Ectodermal cell (in vitro differentiated cells): ENCODE data around the gene XIRP1.

ENCODE experiments used
- H3K27ac ChIP-seq: 2 replicates; pipeline ENCODE4 v1.7.0; 2013; ENCODE audit warnings: mild to moderate bottlenecking, low read depth, low read length; ENCODE audit not compliant: insufficient read depth, poor library complexity, severe bottlenecking
- H3K27me3 ChIP-seq: 2 replicates; pipeline ENCODE4 v1.7.0; 2013; ENCODE audit warnings: mild to moderate bottlenecking, low read length; ENCODE audit not compliant: insufficient read depth, control insufficient read depth, poor library complexity, severe bottlenecking
- H3K36me3 ChIP-seq: one replicate; pipeline ENCODE4 v1.7.0; 2013; ENCODE audit warnings: low read length; ENCODE audit not compliant: control insufficient read depth, insufficient read depth
- H3K4me1 ChIP-seq: one replicate; pipeline ENCODE4 v1.7.0; 2013; ENCODE audit warnings: low read length; ENCODE audit not compliant: control insufficient read depth, insufficient read depth
- H3K4me3 ChIP-seq: 2 replicates; pipeline ENCODE4 v1.7.0; 2013; ENCODE audit warnings: low read depth, low read length, control low read depth; ENCODE audit not compliant: insufficient read depth
- H3K9me3 ChIP-seq: 2 replicates; pipeline ENCODE4 v1.7.0; 2013; ENCODE audit warnings: mild to moderate bottlenecking, low read length, moderate library complexity; ENCODE audit not compliant: control insufficient read depth
- WGBS, 2 experiments: methylation state at CpG; one replicate each; pipeline ENCODE4 v1.1.7; 2013; ENCODE audit warnings: missing lambda C conversion rate in 2 of 2; 5-methylcytosine and 5-hydroxymethylcytosine counted together

Gene XIRP1

GRCh38 chr3:39143051-39143885 is 49.1 kb downstream of the XIRP1 start:
- no peaks in the 10 kb centered on the region for H3K36me3 ChIP-seq

GRCh38 chr3:39142067-39142466 is 50.3 kb downstream of the XIRP1 start:
- Histone ChIP-seq H3K27ac (no peak overlapping the region), H3K27me3 (no peaks in the 10 kb centered on the region), H3K4me1 (peaks cover 10% of the 10 kb centered on the region), H3K9me3 (no peaks in the 10 kb centered on the region), H3K4me3 (no peak overlapping the region), H3K36me3 (no peaks in the 10 kb centered on the region)
- 94 to 98% methylated on average over 5 of the region's 5 CpGs for WGBS, 2 experiments

More at GRCh38 chr3:39143051-39143885, 49.1 kb downstream of the XIRP1 start:
- Histone ChIP-seq H3K27ac (no peak overlapping the region), H3K4me3 (no peak overlapping the region), H3K4me1 (peaks cover 22% of the 10 kb centered on the region), H3K27me3 (no peaks in the 10 kb centered on the region), H3K9me3 (no peaks in the 10 kb centered on the region)
- 83 to 86% methylated on average over 14 of the region's 14 CpGs for WGBS, 2 experiments

DNA sequence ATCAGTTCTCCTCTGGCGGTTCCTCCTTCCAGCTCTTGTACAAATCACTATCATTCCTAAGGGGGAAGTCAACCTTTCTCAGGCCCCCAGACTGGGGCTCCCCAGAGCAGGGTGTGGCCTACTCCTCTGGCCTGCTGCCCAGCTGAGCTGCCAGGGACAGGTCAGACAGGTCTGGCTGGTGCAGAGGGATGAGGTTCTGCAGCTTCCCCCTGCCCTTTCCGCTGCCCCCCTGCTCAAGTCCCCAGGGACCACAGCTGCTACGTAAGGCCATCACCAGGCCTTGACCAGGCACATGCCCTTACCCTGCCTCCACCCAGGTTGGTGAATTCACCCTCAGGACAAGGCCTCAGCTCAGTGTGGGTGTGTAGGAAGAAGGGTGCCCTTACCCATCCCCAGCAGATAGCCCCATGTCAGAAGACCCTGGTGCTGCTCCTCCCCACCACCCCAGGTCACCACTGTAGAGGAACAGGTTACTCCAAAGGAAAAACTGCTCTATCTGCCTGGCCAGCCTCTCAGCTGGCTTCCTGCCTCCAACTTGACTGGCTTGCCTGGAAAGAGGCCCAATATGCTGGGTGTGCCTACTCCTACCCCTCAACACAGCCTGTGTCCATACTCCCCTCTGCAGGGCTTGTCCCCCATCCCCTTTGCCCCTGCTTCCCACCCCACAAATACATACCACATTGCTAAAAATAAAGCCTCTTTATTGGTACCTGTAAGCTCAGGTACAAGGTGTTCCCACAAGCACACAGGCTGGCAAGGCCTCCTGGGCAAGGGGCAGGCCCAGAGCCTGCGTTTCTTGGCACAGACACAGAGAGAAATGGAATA is 51.0 kb downstream of the XIRP1 start:
- no peak overlapping the region for H3K4me3 ChIP-seq
- no peaks in the 10 kb centered on the region for H3K36me3 ChIP-seq
- H3K9me3 ChIP-seq: no peaks in the 10 kb centered on the region
- H3K27me3 ChIP-seq: no peaks in the 10 kb centered on the region
- WGBS, 2 experiments: 91 to 92% methylated on average over 4 of the region's 4 CpGs
- peaks cover 4% of the 10 kb centered on the region for H3K4me1 ChIP-seq
- no peak overlapping the region for H3K27ac ChIP-seq

- WGBS, 2 experiments: 96 to 99% methylated on average over 2 of the region's 2 CpGs
- Histone ChIP-seq H3K27me3 (no peaks in the 10 kb centered on the region), H3K27ac (no peak overlapping the region), H3K4me3 (no peak overlapping the region), H3K9me3 (no peaks in the 10 kb centered on the region), H3K4me1 (no peaks in the 10 kb centered on the region), H3K36me3 (no peaks in the 10 kb centered on the region)
These were observed 51.9 kb downstream of the XIRP1 start for GRCh38 chr3:39140341-39140971.

GRCh38 chr3:39139442-39139841 is 53.0 kb downstream of the XIRP1 start:
- 88 to 94% methylated on average over 2 of the region's 2 CpGs for WGBS, 2 experiments
- no peaks in the 10 kb centered on the region for H3K9me3 ChIP-seq
- no peaks in the 10 kb centered on the region for H3K4me1 ChIP-seq
- no peaks in the 10 kb centered on the region for H3K36me3 ChIP-seq
- H3K27me3 ChIP-seq: no peaks in the 10 kb centered on the region
- H3K27ac ChIP-seq: no peak overlapping the region
- no peak overlapping the region for H3K4me3 ChIP-seq

DNA sequence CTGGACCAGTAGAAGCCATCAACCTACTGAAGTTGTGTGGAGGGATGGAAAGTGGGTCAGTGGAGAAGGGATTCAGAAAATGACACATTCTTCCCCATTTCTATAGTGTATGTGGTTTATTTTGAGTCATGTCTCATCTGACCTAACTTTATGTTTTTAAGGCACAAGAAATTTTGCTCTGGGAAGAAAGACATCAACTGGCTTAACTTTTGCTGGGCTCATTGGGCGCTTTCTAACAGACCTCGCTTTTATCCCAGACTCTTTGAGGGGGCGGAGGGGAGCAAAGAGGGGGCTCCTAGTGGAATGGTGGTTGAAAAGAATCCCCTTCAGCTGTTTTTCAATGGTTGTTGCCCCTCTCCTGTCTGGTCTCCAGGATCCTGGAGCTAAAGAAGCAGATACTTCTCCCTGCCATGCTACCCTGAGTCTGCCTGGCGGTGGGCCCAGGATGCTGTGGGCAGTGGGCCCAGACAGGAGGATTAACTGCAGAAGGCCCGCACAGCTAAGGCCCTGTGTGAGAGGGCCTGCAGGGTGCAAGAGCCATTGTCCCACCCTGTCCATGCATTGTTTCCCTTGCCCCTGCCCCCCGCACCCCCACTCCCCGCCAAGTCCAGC is 53.5 kb downstream of the XIRP1 start:
- 86 to 89% methylated on average over 5 to 7 of the region's 7 CpGs for WGBS, 2 experiments
- Histone ChIP-seq H3K27ac (no peak overlapping the region), H3K27me3 (no peaks in the 10 kb centered on the region), H3K4me3 (no peak overlapping the region), H3K9me3 (no peaks in the 10 kb centered on the region), H3K36me3 (no peaks in the 10 kb centered on the region), H3K4me1 (no peaks in the 10 kb centered on the region)

DNA sequence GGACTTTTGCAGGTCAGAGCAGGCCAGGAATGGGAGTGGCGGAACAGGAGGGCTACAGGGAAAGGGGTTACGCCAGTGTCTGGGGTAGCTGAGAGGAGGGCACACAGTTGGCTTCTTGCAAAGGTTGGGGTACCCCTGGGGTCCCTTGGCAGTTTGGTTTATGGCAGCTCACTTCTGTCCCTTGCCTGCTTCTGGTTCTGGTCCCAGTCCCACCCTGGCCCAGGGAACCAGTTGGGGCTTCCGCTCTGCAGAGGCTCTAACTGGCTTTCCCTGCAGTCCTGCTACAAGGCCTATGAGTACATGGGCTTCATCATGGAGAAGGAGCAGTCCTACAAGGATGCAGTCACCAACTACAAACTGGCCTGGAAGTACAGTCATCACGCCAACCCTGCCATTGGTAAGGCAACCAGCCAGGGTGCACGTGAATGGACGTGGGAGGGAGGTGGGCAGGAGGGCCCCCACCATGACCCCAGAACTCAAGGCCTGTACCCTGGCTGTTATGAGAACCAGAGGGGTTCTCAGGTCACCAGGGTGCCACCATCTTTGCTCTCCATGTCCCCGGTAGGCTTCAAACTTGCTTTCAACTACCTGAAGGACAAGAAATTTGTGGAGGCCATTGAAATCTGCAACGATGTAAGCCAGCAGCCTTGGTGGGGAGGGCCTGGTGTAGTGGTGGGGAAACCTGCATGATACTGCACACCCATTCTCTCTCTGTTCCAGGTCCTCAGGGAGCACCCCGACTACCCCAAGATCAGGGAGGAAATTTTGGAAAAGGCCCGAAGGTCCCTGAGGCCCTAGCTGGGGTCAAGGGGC is 54.2 kb downstream of the XIRP1 start:
- Histone ChIP-seq H3K27me3 (no peaks in the 10 kb centered on the region), H3K27ac (no peak overlapping the region), H3K9me3 (no peaks in the 10 kb centered on the region), H3K36me3 (no peaks in the 10 kb centered on the region), H3K4me1 (no peaks in the 10 kb centered on the region), H3K4me3 (no peak overlapping the region)
- WGBS, 2 experiments: 96% methylated on average over 10 of the region's 10 CpGs

DNA sequence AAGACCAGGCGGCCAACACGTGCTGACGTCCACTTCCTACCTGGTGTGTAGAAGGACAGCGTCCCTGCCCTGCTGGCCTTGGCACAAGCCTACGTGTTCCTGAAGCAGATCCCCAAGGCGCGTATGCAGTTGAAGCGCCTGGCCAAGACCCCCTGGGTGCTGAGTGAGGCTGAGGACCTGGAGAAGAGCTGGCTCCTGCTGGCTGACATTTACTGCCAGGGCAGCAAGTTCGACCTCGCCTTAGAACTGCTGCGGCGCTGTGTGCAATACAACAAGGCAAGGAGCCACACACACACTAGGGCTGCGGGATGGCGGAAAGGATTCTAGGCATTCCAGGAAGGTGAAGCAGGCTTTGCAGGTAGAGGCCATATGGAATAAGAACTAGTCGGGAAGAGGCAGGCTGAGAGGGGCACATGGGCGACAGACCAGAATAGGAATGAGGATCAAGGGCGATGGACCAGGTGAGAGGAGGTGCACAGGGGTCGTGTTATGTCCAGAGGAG is 54.9 kb downstream of the XIRP1 start:
- no peaks in the 10 kb centered on the region for H3K4me1 ChIP-seq
- no peaks in the 10 kb centered on the region for H3K27me3 ChIP-seq
- WGBS, 2 experiments: 94 to 96% methylated on average over 18 of the region's 18 CpGs
- H3K27ac ChIP-seq: no peak overlapping the region
- no peaks in the 10 kb centered on the region for H3K36me3 ChIP-seq
- no peak overlapping the region for H3K4me3 ChIP-seq
- no peaks in the 10 kb centered on the region for H3K9me3 ChIP-seq
